Measurements from ENCODE around the gene LHFPL6.

The LHFPL6 gene

GRCh38 chr13:39457274-39457673, 145.7 kb downstream of the LHFPL6 start:
- no peak for DNase-seq

- no peak for DNase-seq
Measured at GRCh38 chr13:39455521-39456175, 147.3 kb downstream of the LHFPL6 start.

- DNase-seq, result no peak
Measured at GRCh38 chr13:39452834-39453233, 150.2 kb downstream of the LHFPL6 start.

GRCh38 chr13:39452417-39452816, 150.6 kb downstream of the LHFPL6 start:
- DNase-seq, result no peak

GRCh38 chr13:39451860-39452301, 151.1 kb downstream of the LHFPL6 start:
- peak; percentile 99 for DNase-seq

GRCh38 chr13:39451301-39451700, 151.7 kb downstream of the LHFPL6 start:
- DNase-seq, result peak; percentile 74

GRCh38 chr13:39450176-39450575, 152.8 kb downstream of the LHFPL6 start:
- DNase-seq, result no peak

GRCh38 chr13:39448834-39449233, 154.2 kb downstream of the LHFPL6 start:
- DNase-seq, result no peak

- DNase-seq, result no peak
Measured at GRCh38 chr13:39446865-39447264, 156.1 kb downstream of the LHFPL6 start.

GRCh38 chr13:39444866-39445265, 158.1 kb downstream of the LHFPL6 start:
- no peak for DNase-seq

- no peak for DNase-seq
Measured at GRCh38 chr13:39433651-39434050, 169.3 kb downstream of the LHFPL6 start.

- DNase-seq, result no peak
Measured at GRCh38 chr13:39432196-39432595, 170.8 kb downstream of the LHFPL6 start.

- peak; percentile 57 for DNase-seq
Measured at GRCh38 chr13:39422845-39423565, 180.0 kb downstream of the LHFPL6 start.

GRCh38 chr13:39419876-39420275, 183.1 kb downstream of the LHFPL6 start:
- DNase-seq, result no peak

GRCh38 chr13:39419068-39419467, 183.9 kb downstream of the LHFPL6 start:
- no peak for DNase-seq

GRCh38 chr13:39418424-39418823, 184.6 kb downstream of the LHFPL6 start:
- DNase-seq, result no peak

GRCh38 chr13:39417643-39418042, 185.3 kb downstream of the LHFPL6 start:
- peak; percentile 30 for DNase-seq

GRCh38 chr13:39417131-39417530, 185.9 kb downstream of the LHFPL6 start:
- DNase-seq, result peak; percentile 3

- peak; percentile 30 for DNase-seq
Measured at GRCh38 chr13:39415008-39415802, 187.8 kb downstream of the LHFPL6 start.

GRCh38 chr13:39414339-39414738, 188.7 kb downstream of the LHFPL6 start:
- peak; percentile 15 for DNase-seq

GRCh38 chr13:39411511-39411910, 191.5 kb downstream of the LHFPL6 start:
- DNase-seq, result no peak

- DNase-seq, result no peak
Measured at GRCh38 chr13:39410964-39411363, 192.0 kb downstream of the LHFPL6 start.

- DNase-seq, result peak; percentile 80
Measured at GRCh38 chr13:39410096-39410901, 192.7 kb downstream of the LHFPL6 start.
